ENCODE results near the gene SNAPIN.
A peak's percentile ranks its signal among the peaks of the same experiment; 100 is the strongest.

Gene SNAPIN, protein sequence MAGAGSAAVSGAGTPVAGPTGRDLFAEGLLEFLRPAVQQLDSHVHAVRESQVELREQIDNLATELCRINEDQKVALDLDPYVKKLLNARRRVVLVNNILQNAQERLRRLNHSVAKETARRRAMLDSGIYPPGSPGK

GRCh38 chr1:153658400-153659174 lies at the start of gene SNAPIN:
Gene SNAPIN (plus strand): TSS chr1:153658703. CDS start chr1:153658744, 41 bp downstream.
- DNase-seq, result peak; percentile 73 to 83 (median 78)

DNA sequence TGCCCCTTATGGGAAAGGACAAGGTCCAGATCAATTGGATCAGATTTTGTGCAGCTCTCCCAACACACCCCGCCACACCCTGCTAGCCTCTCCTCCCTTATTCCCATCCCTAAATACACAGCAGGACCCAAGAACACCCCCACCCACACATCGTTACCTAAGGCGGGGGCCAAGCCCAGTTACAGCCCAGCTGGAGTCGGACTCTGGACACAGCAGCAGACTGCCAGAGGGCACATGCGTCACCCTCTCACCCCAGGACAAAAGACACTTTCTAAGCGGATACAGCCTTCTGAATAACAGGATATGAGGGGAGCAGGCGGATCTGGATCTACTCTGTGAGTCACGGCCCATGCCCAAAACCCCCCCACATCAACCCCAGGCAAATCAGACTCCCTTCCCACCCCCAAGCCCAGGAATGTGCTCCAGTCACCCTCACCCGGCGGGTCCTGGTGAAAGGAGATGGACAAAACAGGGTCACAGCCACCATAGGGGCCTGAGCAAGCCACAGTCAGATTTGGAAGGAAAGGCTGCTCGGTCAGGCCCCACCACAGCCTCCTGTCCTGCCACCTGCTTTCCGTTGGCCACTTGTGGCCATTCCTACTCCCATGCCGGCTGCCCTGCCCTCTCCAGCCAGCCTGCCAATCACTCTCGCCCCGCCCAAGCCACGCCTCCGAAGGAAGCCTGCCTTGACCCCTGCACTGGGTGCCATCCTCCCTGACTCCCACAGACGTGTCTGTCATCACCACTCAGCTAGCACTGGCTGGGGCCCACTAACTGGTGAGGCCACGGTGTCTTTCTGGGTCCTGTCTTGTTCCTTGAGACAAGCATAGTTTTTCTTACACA lies 49.5 kb upstream of the SNAPIN start:
- DNase-seq, result no peak

DNA sequence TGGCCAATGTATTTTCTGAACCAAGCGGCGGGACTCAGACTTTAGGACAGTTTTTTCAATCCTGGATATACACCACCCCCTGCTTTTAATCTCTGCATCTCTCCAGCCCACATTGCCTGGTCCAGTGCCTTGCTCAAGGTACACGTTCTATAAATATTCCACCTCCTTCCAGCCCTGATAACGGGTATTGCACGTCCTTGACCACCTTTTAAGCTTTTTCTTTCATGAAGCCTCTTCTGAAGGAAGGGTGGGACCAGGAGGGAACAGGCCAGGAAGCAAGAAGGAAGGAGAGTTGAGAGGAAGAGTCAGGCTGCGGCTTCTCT lies 49.0 kb upstream of the SNAPIN start:
- DNase-seq, result no peak

DNA sequence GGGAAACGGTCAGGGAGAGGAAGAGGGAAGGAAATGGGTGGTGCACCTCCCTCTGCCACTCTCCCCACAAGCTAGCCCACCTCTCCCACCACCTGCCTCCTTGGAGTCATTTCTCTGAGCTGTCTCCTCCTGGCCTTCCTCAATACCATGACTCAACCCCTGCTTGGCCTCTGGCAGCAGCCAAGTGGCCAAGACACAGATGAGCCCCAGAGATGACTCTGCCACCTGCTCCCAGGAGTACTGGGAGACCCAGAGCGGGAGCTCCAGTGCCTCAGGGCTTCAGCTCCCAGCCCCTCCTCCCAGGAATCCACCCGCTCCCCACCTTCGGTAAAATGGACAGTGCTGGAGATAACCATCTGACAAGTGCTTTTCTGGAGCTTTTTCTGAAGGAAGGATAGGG lies 48.2 kb upstream of the SNAPIN start:
- no peak for DNase-seq

DNA sequence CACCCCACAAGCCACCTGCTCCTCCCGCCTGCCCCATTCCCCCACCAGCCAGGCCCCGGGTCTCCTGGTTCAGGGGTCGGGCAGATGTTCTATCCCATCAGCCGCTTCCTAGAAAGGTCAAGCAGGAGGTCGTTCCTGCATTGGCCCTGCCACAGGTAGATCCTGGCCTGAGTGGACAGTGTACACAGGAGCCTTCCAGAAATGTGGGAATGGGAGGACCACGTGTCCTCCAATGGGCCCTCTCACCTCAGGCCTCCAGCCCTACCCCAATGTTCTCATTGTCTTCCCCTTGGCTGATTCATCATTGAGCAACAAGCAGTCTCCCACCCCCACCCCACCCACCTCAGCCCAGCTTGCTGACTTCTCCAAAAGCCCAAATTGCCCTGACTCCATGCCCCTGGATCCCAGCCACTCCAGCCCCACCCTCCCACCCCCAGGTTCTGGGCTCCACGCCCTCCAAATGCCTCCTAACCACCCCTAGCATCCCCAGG lies 47.6 kb upstream of the SNAPIN start:
- no peak for DNase-seq

GRCh38 chr1:153611356-153611755 lies 47.1 kb upstream of the SNAPIN start:
- DNase-seq, result no peak

DNA sequence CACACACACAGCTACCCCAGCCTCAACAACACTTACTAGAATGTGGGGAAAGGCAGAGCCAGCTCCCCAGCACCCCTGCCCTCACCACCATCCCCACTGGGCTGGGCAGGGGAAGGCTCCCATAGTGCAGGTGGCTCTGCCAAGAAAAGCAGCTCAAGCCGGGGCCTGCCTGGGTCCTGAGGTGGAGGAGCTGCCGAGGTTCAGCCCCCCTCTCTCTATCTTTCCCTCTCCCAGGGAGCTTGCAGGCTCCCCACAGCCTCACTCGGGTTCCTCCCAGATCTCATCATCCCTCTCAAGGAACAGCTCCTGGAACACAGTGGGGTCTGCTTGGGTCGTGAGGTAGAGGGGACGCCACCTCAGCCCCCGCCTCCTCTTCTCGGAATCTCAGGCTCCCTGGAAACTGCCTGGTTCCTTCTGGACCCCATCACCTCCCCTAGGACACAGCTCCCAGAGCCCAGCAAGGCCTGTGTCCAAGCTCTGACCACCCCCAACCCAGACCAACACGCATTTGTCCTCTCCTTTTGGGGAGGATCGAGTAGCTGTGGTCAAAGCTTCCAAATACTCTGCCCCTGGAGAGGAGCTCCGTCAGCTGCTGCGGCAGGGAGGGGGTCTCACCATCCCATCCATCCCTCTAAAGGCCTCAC lies 46.3 kb upstream of the SNAPIN start:
- DNase-seq, result no peak

DNA sequence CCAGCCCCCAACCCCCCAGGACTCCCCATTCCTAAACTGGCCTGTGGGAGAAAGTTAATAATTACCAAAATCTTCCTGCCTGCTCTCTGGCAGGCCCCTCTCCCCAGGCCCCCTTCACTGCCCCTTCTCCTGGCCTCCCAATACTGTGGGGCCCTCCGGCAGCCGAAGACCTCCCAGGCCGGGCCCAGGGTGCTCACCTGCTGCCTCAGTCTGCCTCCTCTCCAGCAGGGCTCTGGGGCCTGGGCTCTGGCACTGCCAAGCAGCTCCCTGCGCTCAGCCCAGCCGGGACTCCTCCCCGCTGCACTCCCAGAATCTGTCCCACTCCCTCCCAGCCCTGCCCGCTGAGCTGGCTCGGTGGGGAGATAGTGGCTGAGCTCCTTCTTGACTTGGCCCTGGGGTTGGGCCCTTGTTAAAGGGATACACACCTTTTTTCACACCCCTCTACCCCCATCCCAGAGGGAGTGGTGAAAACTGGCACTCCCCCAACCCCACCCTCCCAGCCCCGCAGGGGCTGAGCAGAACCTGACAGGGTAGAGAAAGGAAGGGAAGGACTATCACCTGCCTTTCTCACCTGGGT lies 45.7 kb upstream of the SNAPIN start, which contains the start of gene S100A16:
TSS of gene S100A16 (minus strand) at position 383 of the 577 bp plus-strand sequence. CDS start 4,986 bp downstream, outside the sequence.
- no peak for DNase-seq

GRCh38 chr1:153613406-153613805 lies 45.1 kb upstream of the SNAPIN start:
- DNase-seq, result no peak

GRCh38 chr1:153614189-153614900 lies 44.2 kb upstream of the SNAPIN start:
- DNase-seq, result no peak

GRCh38 chr1:153614906-153615305 lies 43.6 kb upstream of the SNAPIN start:
- DNase-seq, result no peak

GRCh38 chr1:153615406-153615805 lies 43.1 kb upstream of the SNAPIN start:
- DNase-seq, result no peak

DNA sequence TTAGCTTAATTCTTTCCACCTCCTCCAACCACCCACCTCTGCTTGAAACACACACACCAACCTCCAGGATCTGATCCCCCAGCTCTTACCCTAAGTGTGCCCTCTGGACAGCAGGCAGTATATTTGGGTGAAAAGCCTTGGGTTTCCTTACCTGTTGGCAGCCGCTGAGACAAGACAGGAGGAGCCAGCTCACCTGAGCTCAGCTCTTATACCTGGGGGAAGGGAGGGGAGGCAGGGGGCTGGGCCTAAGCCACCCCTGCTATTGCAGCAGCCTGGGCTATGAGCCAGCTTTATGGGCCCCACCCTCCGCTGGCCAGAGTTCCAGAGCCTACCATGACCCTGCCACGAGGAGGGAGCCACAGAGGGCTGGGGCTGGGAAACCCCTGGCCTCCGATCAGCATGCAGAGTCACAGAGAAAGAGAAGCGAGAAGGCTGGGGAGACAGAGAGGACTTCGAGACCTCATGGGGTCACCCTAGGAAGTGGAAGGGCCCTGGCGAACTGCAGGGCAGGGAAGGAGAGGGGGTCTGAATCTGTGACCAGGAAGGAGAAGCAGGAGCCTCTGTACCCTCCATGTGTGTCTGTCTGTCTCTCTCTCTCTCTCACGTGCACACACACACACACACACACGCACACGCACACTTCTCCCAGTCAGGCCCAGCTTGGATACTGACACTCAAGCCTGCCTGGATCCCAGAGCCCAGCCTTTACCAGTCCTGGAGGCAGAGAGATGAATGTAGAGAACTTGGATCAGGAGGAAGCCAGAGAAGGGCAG lies 42.2 kb upstream of the SNAPIN start, which contains the start of gene S100A14:
TSS of gene S100A14 (minus strand) at position 182 of the 773 bp plus-strand sequence. CDS start 467 bp downstream, outside the sequence.
- no peak for DNase-seq

- DNase-seq, result no peak
These were observed 41.6 kb upstream of the SNAPIN start for GRCh38 chr1:153616917-153617311.

DNA sequence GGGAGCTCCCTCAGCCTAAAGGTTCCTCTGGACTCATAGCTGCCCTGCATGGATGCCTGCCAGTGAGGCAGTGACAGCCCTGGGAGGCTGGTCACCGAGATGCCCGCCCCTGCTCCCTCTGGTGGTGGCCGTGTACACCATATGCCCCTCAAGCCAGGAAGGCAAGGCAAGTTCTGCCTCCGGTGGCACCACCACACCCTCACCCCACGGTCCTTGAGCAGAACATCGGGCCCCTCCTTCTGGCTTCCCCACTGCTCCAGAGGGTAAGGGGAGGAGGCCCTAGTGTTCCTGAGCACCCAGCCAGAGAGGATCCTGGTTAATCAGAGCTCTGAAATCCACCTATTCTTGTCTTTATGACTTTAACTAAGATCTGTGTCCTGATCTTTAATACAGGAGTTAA lies 40.8 kb upstream of the SNAPIN start:
- DNase-seq, result peak in 2 of 4 experiments; percentile 31 to 42

- no peak for DNase-seq
These were observed 39.3 kb upstream of the SNAPIN start for GRCh38 chr1:153619171-153619570.

DNA sequence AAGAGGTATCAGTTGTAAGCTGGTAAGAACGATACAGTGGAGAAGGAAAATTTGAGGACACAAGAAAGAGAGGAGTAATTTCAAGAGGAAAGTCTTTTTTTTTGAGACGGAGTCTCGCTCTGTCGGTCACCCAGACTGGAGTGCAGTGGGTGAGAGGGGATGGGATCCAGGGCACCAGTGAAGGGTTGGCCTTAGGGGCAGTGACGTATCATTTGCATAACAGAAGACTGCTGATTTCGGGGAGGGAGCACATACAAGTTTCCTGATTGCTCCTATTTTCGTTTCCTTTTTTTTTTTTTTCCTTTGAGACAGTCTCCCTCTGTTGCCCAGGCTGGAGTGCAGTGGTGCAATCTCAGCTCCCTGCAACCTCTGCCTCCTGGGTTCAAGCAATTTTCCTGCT lies 35.4 kb upstream of the SNAPIN start:
- no peak for DNase-seq

DNA sequence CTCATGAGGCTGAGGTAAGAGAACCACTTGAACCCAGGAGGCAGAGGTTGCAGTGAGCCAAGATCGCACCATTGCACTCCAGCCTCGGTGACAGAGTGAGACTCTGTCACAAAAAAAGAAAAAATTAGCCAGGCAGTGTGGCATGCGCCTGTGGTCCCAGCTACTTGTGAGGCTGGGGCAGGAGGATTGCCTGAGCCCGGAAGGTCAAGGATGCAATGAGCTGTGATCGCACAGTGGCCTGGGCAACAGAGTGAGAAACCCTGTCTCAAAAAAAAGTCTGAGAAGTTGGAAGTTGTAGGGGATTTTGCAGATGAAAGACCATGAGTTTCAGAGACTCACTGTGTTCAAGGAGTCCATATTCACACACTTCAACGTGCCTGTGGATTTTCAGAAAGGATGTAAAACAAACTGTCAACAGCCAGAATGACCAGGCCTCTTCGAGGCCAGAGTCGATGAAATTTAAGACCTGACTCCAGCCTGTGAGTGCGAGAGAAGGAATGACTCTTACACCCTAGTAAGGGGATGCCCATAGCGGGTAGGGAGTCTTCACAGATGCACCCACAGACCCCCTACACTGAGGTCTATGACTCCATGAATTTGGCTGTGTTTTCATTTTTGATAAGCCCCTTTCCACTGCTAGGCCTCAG lies 33.4 kb upstream of the SNAPIN start:
- no peak for DNase-seq

DNA sequence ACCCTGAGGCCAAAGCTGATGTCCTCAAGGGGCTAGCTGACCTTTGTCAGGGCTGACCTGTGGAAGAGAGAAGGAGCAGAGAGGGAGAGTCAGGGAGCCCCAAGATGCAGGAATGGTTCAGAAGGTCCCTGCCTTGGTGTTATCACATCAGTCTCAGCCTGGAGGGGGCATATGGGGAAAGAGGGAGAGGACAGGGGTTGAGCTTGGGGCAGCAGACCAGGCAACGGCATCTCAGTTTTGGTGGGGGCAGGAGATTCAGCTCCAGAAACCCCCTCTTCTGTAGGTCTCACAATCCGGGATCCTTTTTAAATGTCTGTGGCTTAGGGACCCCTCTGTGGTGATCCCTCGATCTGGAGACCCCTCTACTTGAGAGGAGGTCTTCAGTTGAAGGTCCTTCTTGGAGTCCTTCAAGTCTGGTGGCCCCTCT lies 32.0 kb upstream of the SNAPIN start:
- no peak for DNase-seq

DNA sequence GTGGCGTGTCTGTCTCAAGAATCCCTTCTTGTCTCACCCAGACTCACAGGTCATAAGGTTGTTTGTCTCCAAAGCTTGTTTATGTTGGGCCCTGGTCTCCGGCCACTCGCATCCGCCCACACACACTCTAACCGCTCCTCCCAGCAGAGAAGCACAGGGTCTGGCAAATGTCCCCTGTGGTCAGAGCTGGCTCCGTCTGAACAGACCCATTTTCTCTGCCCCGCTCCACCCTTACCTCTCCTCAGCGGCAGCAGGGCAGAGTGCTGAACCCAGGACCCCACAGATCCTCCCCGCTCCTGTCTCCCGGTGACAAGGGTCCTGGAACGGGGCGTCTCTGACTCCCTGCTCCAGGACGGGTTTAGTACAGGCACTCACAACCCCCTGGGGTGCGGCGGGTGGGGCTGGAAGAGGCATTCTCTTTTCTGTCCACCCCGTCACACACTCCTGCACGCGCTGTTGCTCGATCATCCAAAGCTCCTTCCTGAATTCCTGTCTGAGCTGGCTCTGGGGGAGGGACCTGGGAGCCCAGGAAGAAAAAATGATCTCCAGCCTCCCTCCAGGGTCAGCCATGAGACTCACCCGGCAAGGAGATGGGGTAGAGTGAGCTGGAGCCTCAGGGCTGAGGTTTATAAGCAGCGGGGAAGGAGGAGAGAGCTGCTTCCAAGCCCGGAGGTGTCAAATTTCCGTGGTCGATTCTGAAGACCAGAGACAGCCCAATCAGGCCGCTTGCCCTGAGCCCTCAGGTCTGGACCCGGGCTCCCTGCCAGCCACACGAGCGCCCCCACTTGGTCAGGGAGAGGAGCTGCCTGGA lies 31.4 kb upstream of the SNAPIN start, which contains the start of gene S100A13:
TSS of gene S100A13 (minus strand) at position 602 of the 811 bp plus-strand sequence. CDS start 1,033 bp downstream, outside the sequence.
- no peak for DNase-seq

Measured in activated CD4-positive, CD25-positive, alpha-beta regulatory T cell (primary cell).